Measurements from ENCODE around the gene CYP26A1.

Gene CYP26A1

GRCh38 chr10:93065675-93066543 is 7.8 kb upstream of the CYP26A1 start:
- no peak for DNase-seq

GRCh38 chr10:93066544-93066913 is 7.2 kb upstream of the CYP26A1 start:
- no peak for DNase-seq

- no peak for DNase-seq
Observed at GRCh38 chr10:93067443-93068365, 6.0 kb upstream of the CYP26A1 start.

- peak; percentile 53 for DNase-seq
Observed at GRCh38 chr10:93068411-93069244, 5.1 kb upstream of the CYP26A1 start.

- DNase-seq: no peak
Observed at GRCh38 chr10:93069245-93069561, 4.5 kb upstream of the CYP26A1 start.

GRCh38 chr10:93070378-93071176 is 3.1 kb upstream of the CYP26A1 start:
- no peak for DNase-seq

- DNase-seq: no peak
Observed at GRCh38 chr10:93071177-93071472, 2.6 kb upstream of the CYP26A1 start.

- DNase-seq: no peak
Observed at GRCh38 chr10:93071674-93072224, 1.9 kb upstream of the CYP26A1 start.

- no peak for DNase-seq
Observed at GRCh38 chr10:93072225-93072712, 1.4 kb upstream of the CYP26A1 start.

- DNase-seq: no peak
Observed at GRCh38 chr10:93072713-93073538, 767 bp upstream of the CYP26A1 start.

GRCh38 chr10:93074147-93074596 is 479 bp downstream of the CYP26A1 start:
- DNase-seq: peak; percentile 55

- no peak for DNase-seq
Observed at GRCh38 chr10:93074597-93075368, 1.1 kb downstream of the CYP26A1 start.

GRCh38 chr10:93075369-93076221 is 1.9 kb downstream of the CYP26A1 start:
- no peak for DNase-seq

- DNase-seq: no peak
Observed at GRCh38 chr10:93076871-93077270, 3.2 kb downstream of the CYP26A1 start.

GRCh38 chr10:93077860-93078337 is 4.2 kb downstream of the CYP26A1 start:
- no peak for DNase-seq

GRCh38 chr10:93079663-93080349 is 6.1 kb downstream of the CYP26A1 start:
- no peak for DNase-seq

GRCh38 chr10:93080350-93081046 is 6.8 kb downstream of the CYP26A1 start:
- DNase-seq: peak; percentile 76

GRCh38 chr10:93081318-93081717 is 7.6 kb downstream of the CYP26A1 start:
- no peak for DNase-seq

Data from hematopoietic multipotent progenitor cell treated with erythropoietin and hydrocortisone succinate and interleukin-3 and kit ligand, for 6 days (in vitro differentiated cells).